Thoracic aorta (tissue), 2 donors: ENCODE data around the gene COL25A1. TPM values are rescaled to one million over a fixed set of nuclear protein-coding genes. Genes with fewer than 3 reads are reported as not detected.

Experiments used
- ATAC-seq: fragments of 150-250 bp; one replicate; pipeline ENCODE4 v1.8.0; 2017; ENCODE audit warnings: low read depth; ENCODE audit not compliant: insufficient number of reproducible peaks, low FRiP score
- DNase-seq: peaks from one replicate; pipeline ENCODE4 v3.0.0-alpha.2; 2020; ENCODE audit warnings: low spot score
- H3K27ac ChIP-seq, 2 donors: fragments of 200-600 bp; sonication (generic); 1 replicate in 1 of 2; 2 replicates in 1 of 2; pipeline ENCODE4 v1.5.1; 2016; ENCODE audit warnings: mild to moderate bottlenecking in 2 of 2, moderate library complexity in 2 of 2
- H3K27me3 ChIP-seq: fragments of 200-600 bp; sonication (generic); replicated peaks from 2 replicates; pipeline ENCODE4 v1.6.0; 2016; ENCODE audit warnings: mild to moderate bottlenecking; ENCODE audit not compliant: insufficient read depth
- H3K36me3 ChIP-seq: fragments of 200-600 bp; sonication (generic); one replicate; pipeline ENCODE4 v1.5.1; 2016
- H3K4me1 ChIP-seq, 2 donors: fragments of 200-600 bp; sonication (generic); 1 replicate in 1 of 2; 2 replicates in 1 of 2; pipeline versions ENCODE4 v1.5.1 to v1.6.0; 2016; ENCODE audit warnings: low read depth in 2 of 2, mild to moderate bottlenecking in 1 of 2; ENCODE audit not compliant: control insufficient read depth in 1 of 2
- H3K4me3 ChIP-seq: fragments of 200-600 bp; sonication (generic); 2 replicates; pipeline ENCODE4 v1.5.1; 2016; ENCODE audit warnings: mild to moderate bottlenecking
- H3K9me3 ChIP-seq: fragments of 200-600 bp; sonication (generic); 2 replicates; pipeline ENCODE4 v1.5.1; 2016
- CTCF ChIP-seq: fragments of 200-600 bp; sonication (generic); IDR thresholded peaks from one replicate; pipeline ENCODE4 v1.5.1; 2019; ENCODE audit warnings: antibody characterized with exemption
- total RNA-seq, 2 donors: library from RNA; depleted of rRNA; stranded (reverse); fragments of >200 nt; gene quantifications; one replicate each; pipeline versions ENCODE4 v1.1.0 to v1.2.3, GENCODE V29; 2016

The COL25A1 gene
- total RNA-seq, 2 donors from 2014 or later, result 0.42 to 0.81 TPM

- Histone ChIP-seq H3K36me3 (no peaks in the 10 kb centered on the region), H3K9me3 (no peaks in the 10 kb centered on the region), H3K27ac (no peak overlapping the region), H3K4me3 (no peak overlapping the region), H3K27me3 (no peaks in the 10 kb centered on the region), H3K4me1 (no peaks in the 10 kb centered on the region)
- no peak for TF ChIP-seq CTCF
- DNase-seq, result no peak
- no peak for ATAC-seq
Measured at GRCh38 chr4:109169170-109169569, 133.3 kb downstream of the COL25A1 start.

- no peak for TF ChIP-seq CTCF
- Histone ChIP-seq H3K4me1 (no peaks in the 10 kb centered on the region), H3K36me3 (no peaks in the 10 kb centered on the region), H3K27me3 (no peaks in the 10 kb centered on the region), H3K27ac (no peak overlapping the region), H3K4me3 (no peak overlapping the region), H3K9me3 (no peaks in the 10 kb centered on the region)
- ATAC-seq (no peak), DNase-seq (no peak)
Measured at GRCh38 chr4:109166586-109166985, 135.9 kb downstream of the COL25A1 start.

GRCh38 chr4:109166126-109166525 is 136.3 kb downstream of the COL25A1 start:
- no peak for TF ChIP-seq CTCF
- no peaks in the 10 kb centered on the region for H3K4me1 ChIP-seq
- no peak for DNase-seq
- no peaks in the 10 kb centered on the region for H3K27me3 ChIP-seq
- ATAC-seq, result no peak
- H3K27ac ChIP-seq, result no peak overlapping the region
- no peak overlapping the region for H3K4me3 ChIP-seq
- H3K36me3 ChIP-seq, result no peaks in the 10 kb centered on the region
- no peaks in the 10 kb centered on the region for H3K9me3 ChIP-seq

GRCh38 chr4:109164011-109164410 is 138.4 kb downstream of the COL25A1 start:
- Histone ChIP-seq H3K4me1 (no peaks in the 10 kb centered on the region), H3K27me3 (no peaks in the 10 kb centered on the region), H3K4me3 (no peak overlapping the region), H3K27ac (no peak overlapping the region), H3K9me3 (no peaks in the 10 kb centered on the region), H3K36me3 (no peaks in the 10 kb centered on the region)
- ATAC-seq, result no peak
- no peak for DNase-seq
- no peak for TF ChIP-seq CTCF

- Histone ChIP-seq H3K4me3 (no peak overlapping the region), H3K36me3 (no peaks in the 10 kb centered on the region), H3K27ac (no peak overlapping the region), H3K4me1 (no peaks in the 10 kb centered on the region), H3K9me3 (no peaks in the 10 kb centered on the region), H3K27me3 (no peaks in the 10 kb centered on the region)
- DNase-seq, result no peak
- no peak for ATAC-seq
- TF ChIP-seq CTCF, result no peak
Measured at GRCh38 chr4:109163493-109163892, 139.0 kb downstream of the COL25A1 start.
